ENCODE measurements around the gene S100A10. TPM values are rescaled to one million over a fixed set of nuclear protein-coding genes. Genes with fewer than 3 reads are reported as not detected.

S100A10 gene
- total and polyA plus RNA-seq, 11 donors, result 55.5 to 403 (median 196) TPM

- H3K4me1 ChIP-seq, result peaks cover 0 to 46% (median 16%) of the 10 kb centered on the region in 12 donors
- H3K27me3 ChIP-seq, result no peaks in the 10 kb centered on the region
- ATAC-seq (peak; percentile 35 to 72 (median 51)), DNase-seq (peak in 4 of 5 donors; percentile 41 to 66 (median 51))
- no peak for TF ChIP-seq CTCF (IDR thresholded peaks at IDR 0.05)
- 57 to 66% (median 59%) methylated on average over 5 of the region's 5 CpGs for WGBS, 4 donors
- H3K9me3 ChIP-seq, result no peaks in the 10 kb centered on the region
- H3K4me3 ChIP-seq, result no peak overlapping the region
- peak overlapping the region in 5 of 12 donors; percentile 0 to 43 (median 7) for H3K27ac ChIP-seq
- intact Hi-C loops (cut with DNase I), result no loop called here
- peaks cover 0 to 52% (median 47%) of the 10 kb centered on the region in 9 donors for H3K36me3 ChIP-seq
Measured at GRCh38 chr1:151980287-151981177, 13.1 kb downstream of the S100A10 start.

- peaks cover 0 to 36% (median 31%) of the 10 kb centered on the region in 9 donors for H3K36me3 ChIP-seq
- ATAC-seq (no peak), DNase-seq (no peak)
- H3K27me3 ChIP-seq, result no peaks in the 10 kb centered on the region
- WGBS, 4 donors, result 59 to 72% (median 66%) methylated on average over 5 of the region's 5 CpGs
- no peak for TF ChIP-seq POLR2A (IDR thresholded peaks at IDR 0.05)
- no peak for TF ChIP-seq CTCF (IDR thresholded peaks at IDR 0.05)
- no peak overlapping the region for H3K4me3 ChIP-seq
- H3K27ac ChIP-seq, result no peak overlapping the region
- no peaks in the 10 kb centered on the region for H3K9me3 ChIP-seq
- H3K4me1 ChIP-seq, result peaks cover 0 to 38% (median 12%) of the 10 kb centered on the region in 12 donors
- intact Hi-C loops (cut with DNase I), result no loop called here
Measured at GRCh38 chr1:151978922-151979321, 14.7 kb downstream of the S100A10 start.

- intact Hi-C loops (cut with DNase I), result no loop called here
- H3K4me1 ChIP-seq, result peaks cover 0 to 35% (median 12%) of the 10 kb centered on the region in 12 donors
- 76 to 87% (median 83%) methylated on average over 5 of the region's 5 CpGs for WGBS, 4 donors
- H3K4me3 ChIP-seq, result no peak overlapping the region
- no peaks in the 10 kb centered on the region for H3K9me3 ChIP-seq
- peaks cover 0 to 24% (median 19%) of the 10 kb centered on the region in 9 donors for H3K36me3 ChIP-seq
- ATAC-seq (no peak), DNase-seq (no peak)
- H3K27me3 ChIP-seq, result no peaks in the 10 kb centered on the region
- H3K27ac ChIP-seq, result no peak overlapping the region
- TF ChIP-seq POLR2A (IDR thresholded peaks at IDR 0.05) (no peak), CTCF (IDR thresholded peaks at IDR 0.05) (no peak)
Measured at GRCh38 chr1:151977662-151978230, 15.9 kb downstream of the S100A10 start.

- Histone ChIP-seq H3K36me3 (peaks cover 0 to 15% (median 10%) of the 10 kb centered on the region in 9 donors), H3K4me1 (peaks cover 0 to 37% (median 12%) of the 10 kb centered on the region in 12 donors), H3K27me3 (no peaks in the 10 kb centered on the region), H3K4me3 (no peak overlapping the region), H3K27ac (no peak overlapping the region), H3K9me3 (no peaks in the 10 kb centered on the region)
- TF ChIP-seq CTCF (IDR thresholded peaks at IDR 0.05) (no peak), POLR2A (IDR thresholded peaks at IDR 0.05) (no peak)
- 90 to 95% (median 92%) methylated on average over 3 of the region's 3 CpGs for WGBS, 4 donors
- DNase-seq, result no peak
- intact Hi-C loops (cut with DNase I), result no loop called here
- no peak for ATAC-seq
Measured at GRCh38 chr1:151976858-151977257, 16.8 kb downstream of the S100A10 start.

All from heart left ventricle (tissue), 16 donors.